OCI-LY7 (cell line): Measurements from ENCODE around the gene MGST3.

Experiments used
- EZH2phosphoT487 ChIP-seq: fragments of 200-600 bp; sonication (generic); IDR thresholded peaks from 2 replicates; pipeline ENCODE4 v1.6.1; 2018; ENCODE audit warnings: low read depth, borderline replicate concordance, mild to moderate bottlenecking, mixed run types, antibody characterized with exemption, low read length, moderate library complexity, mixed read lengths
- TF ChIP-seq, protein P1 (sequence below): fragments of 200-600 bp; sonication (generic); conservative IDR thresholded peaks from 2 replicates; pipeline ENCODE4 v1.5.1; 2014; ENCODE audit warnings: mild to moderate bottlenecking, antibody characterized with exemption, low read length, moderate library complexity, mixed read lengths

DNA sequence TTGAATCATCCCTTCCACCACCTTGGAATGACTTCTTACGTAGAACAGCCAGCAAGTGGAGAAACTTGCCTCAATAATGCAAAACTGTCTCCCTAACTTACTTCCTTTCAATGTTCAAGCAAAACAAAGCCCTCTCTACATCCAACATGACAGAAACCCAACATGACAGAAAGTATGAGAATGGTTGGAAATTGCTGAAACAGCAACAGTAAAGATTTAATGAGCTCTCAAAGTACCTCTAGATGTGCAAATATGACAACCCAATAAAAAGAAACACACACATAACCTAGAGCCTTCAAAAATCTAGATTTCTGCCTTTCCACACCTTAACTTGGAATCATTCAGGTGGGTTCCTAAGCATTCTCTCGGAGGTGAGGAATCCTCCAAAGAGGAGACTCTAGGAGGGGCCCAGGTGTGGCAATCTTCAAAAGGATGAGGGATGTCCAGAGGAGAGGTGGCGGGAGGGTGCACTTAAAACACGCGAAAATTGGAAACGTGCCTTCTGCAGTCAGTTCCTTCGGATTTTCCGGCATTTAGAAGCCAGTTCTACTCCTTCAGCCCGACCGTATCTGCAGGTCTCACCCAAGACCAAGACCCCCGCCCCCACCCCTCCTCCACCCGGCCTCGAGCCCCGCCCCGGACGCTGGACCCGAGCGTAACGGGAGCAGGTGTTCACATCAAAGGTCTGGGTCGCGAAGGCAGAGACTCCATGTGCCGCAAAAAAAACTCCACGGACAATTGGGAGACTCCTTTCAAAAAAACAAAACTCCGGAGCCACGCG, 996 bp upstream of the MGST3 start:
- TF ChIP-seq, protein P1, sequence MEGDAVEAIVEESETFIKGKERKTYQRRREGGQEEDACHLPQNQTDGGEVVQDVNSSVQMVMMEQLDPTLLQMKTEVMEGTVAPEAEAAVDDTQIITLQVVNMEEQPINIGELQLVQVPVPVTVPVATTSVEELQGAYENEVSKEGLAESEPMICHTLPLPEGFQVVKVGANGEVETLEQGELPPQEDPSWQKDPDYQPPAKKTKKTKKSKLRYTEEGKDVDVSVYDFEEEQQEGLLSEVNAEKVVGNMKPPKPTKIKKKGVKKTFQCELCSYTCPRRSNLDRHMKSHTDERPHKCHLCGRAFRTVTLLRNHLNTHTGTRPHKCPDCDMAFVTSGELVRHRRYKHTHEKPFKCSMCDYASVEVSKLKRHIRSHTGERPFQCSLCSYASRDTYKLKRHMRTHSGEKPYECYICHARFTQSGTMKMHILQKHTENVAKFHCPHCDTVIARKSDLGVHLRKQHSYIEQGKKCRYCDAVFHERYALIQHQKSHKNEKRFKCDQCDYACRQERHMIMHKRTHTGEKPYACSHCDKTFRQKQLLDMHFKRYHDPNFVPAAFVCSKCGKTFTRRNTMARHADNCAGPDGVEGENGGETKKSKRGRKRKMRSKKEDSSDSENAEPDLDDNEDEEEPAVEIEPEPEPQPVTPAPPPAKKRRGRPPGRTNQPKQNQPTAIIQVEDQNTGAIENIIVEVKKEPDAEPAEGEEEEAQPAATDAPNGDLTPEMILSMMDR: no peak
- no peak for TF ChIP-seq EZH2phosphoT487
